SKM-1 treated with dmso at 0.1 percent for 144 hours (cell line): ENCODE data around the gene PDCD4.

Source experiments
- DNase-seq: peaks from one replicate; lab custom pipeline; 2025; ENCODE audit not compliant: unreplicated experiment; lab: John Stamatoyannopoulos, UW

PDCD4 gene

GRCh38 chr10:110841767-110842267, 29.9 kb upstream of the PDCD4 start:
- no peak for DNase-seq

- no peak for DNase-seq
These were observed 29.3 kb upstream of the PDCD4 start for GRCh38 chr10:110842326-110842904.

- DNase-seq: peak; percentile 66
These were observed 28.7 kb upstream of the PDCD4 start for GRCh38 chr10:110843031-110843430.

GRCh38 chr10:110843796-110844616, 27.7 kb upstream of the PDCD4 start:
- no peak for DNase-seq

- no peak for DNase-seq
These were observed 27.2 kb upstream of the PDCD4 start for GRCh38 chr10:110844617-110844881.

- no peak for DNase-seq
These were observed 26.5 kb upstream of the PDCD4 start for GRCh38 chr10:110845192-110845755.

- DNase-seq: no peak
These were observed 25.7 kb upstream of the PDCD4 start for GRCh38 chr10:110845756-110846620.

- no peak for DNase-seq
These were observed 24.4 kb upstream of the PDCD4 start for GRCh38 chr10:110847374-110847773.

GRCh38 chr10:110848106-110848505, 23.6 kb upstream of the PDCD4 start:
- DNase-seq: no peak

- no peak for DNase-seq
These were observed 21.6 kb upstream of the PDCD4 start for GRCh38 chr10:110850099-110850498.

- peak; percentile 74 for DNase-seq
These were observed 20.6 kb upstream of the PDCD4 start for GRCh38 chr10:110851020-110851612.

GRCh38 chr10:110852255-110852896, 19.4 kb upstream of the PDCD4 start:
- DNase-seq: no peak

GRCh38 chr10:110852947-110853346, 18.8 kb upstream of the PDCD4 start:
- no peak for DNase-seq

GRCh38 chr10:110853921-110854605, 17.7 kb upstream of the PDCD4 start:
- no peak for DNase-seq

GRCh38 chr10:110857265-110858171, 14.2 kb upstream of the PDCD4 start:
- DNase-seq: peak; percentile 18

GRCh38 chr10:110858297-110858934, 13.3 kb upstream of the PDCD4 start:
- DNase-seq: no peak

- peak; percentile 82 for DNase-seq
These were observed 12.3 kb upstream of the PDCD4 start for GRCh38 chr10:110859206-110859972.

GRCh38 chr10:110859973-110860376, 11.8 kb upstream of the PDCD4 start:
- DNase-seq: peak; percentile 94
